K562 (cell line): ENCODE results near the gene SLC39A11. TPM values are rescaled to one million over a fixed set of nuclear protein-coding genes. Genes with fewer than 3 reads are reported as not detected.

ENCODE experiments used
- ATF7 ChIP-seq: fragments of 450-650 bp; IDR thresholded peaks from 2 replicates; pipeline ENCODE4 v1.7.1; 2014; ENCODE audit warnings: mild to moderate bottlenecking, moderate library complexity
- BACH1 ChIP-seq: fragments of 200-800 bp; sonication (Bioruptor generic); IDR thresholded peaks from 2 replicates; pipeline ENCODE4 v1.6.1; 2016; ENCODE audit warnings: missing genetic modification characterization, missing compliant biosample characterization
- DIDO1 ChIP-seq: fragments of 450-650 bp; IDR thresholded peaks from 2 replicates; pipeline ENCODE4 v1.6.1; 2016; ENCODE audit warnings: low read depth, missing biosample characterization, missing genetic modification characterization
- GABPA ChIP-seq: fragments of 200-800 bp; sonication (Bioruptor generic); conservative IDR thresholded peaks from 2 replicates; pipeline ENCODE4 v1.6.1; 2016; ENCODE audit warnings: low read depth, missing genetic modification characterization, missing compliant biosample characterization
- RBM22 ChIP-seq: fragments of 200-400 bp; formaldehyde crosslinking; IDR thresholded peaks from 2 replicates; pipeline ENCODE4 v1.6.1; 2018; ENCODE audit warnings: low read length, low read depth; ENCODE audit not compliant: poor library complexity, severe bottlenecking
- SNRNP70 ChIP-seq: fragments of 200-400 bp; formaldehyde crosslinking; optimal IDR thresholded peaks from 2 replicates; pipeline ENCODE3; 2017; ENCODE audit warnings: low read depth, low read length
- SRSF1 ChIP-seq: fragments of 200-400 bp; formaldehyde crosslinking; IDR thresholded peaks from 2 replicates; pipeline ENCODE4 v1.6.1; 2017; ENCODE audit warnings: mild to moderate bottlenecking, low read depth, low read length, moderate library complexity
- ZBTB7A ChIP-seq: IDR thresholded peaks from 2 replicates; pipeline ENCODE4 v1.6.1; 2011; ENCODE audit warnings: low read depth, mild to moderate bottlenecking, low read length, moderate library complexity, borderline replicate concordance; ENCODE audit not compliant: control insufficient read depth
- ZNF133 ChIP-seq: fragments of 250-450 bp; sonication (Bioruptor Pico); IDR thresholded peaks from 2 replicates; pipeline ENCODE4 v1.4.0; 2020; ENCODE audit warnings: mild to moderate bottlenecking
- ZNF263 ChIP-seq: sonication (generic); formaldehyde crosslinking; IDR thresholded peaks from 2 replicates; pipeline ENCODE4 v1.8.0; 2022; ENCODE audit warnings: mild to moderate bottlenecking, missing genetic modification reagents, borderline replicate concordance
- polyA plus RNA-seq, 8 experiments: library from polyadenylated mRNA; depleted of rRNA in 4 of 8; stranded (reverse) in 5 of 8; unstranded in 3 of 8; fragments of >200 nt; fragmentation: Nextera tagmentation in 2 of 8; fragmentation: Illumina TruSeq in 1 of 8; extraction: Ambion mirVana in 2 of 8; extraction: Trizol in 1 of 8; gene quantifications; 2 replicates each; pipeline versions ENCODE4 v1.2.1 to v1.2.3, GENCODE V29; 2011 to 2014; ENCODE audit warnings: inconsistent platforms in 1 of 8, missing spikeins in 1 of 8
- total RNA-seq, 7 experiments: library from RNA; depleted of rRNA in 6 of 7; stranded (reverse); fragments of >200 nt in 6 of 7; fragmentation: Illumina TruSeq in 2 of 7; extraction: Trizol in 2 of 7; gene quantifications; 2 replicates each; pipeline versions ENCODE4 v1.2.1 to v1.2.3, GENCODE V29; 2011 to 2021; ENCODE audit warnings: low replicate concordance in 1 of 7

Gene SLC39A11
- total and polyA plus RNA-seq, 9 of the 15 experiments (the other 6 are each of a cell fraction or from before 2014, with no cell fraction given) = 10.5 to 26.4 (median 13.4) TPM

- no peak for TF ChIP-seq GABPA (tag)
- no peak for TF ChIP-seq ZNF133 (CRISPR knock-in tag)
- no peak for TF ChIP-seq BACH1 (tag)
- TF ChIP-seq SNRNP70 = no peak
- no peak for TF ChIP-seq ZNF263 (CRISPR knock-in tag)
- TF ChIP-seq RBM22 = no peak
- no peak for TF ChIP-seq SRSF1
- TF ChIP-seq ATF7 = no peak
- no peak for TF ChIP-seq ZBTB7A
- TF ChIP-seq DIDO1 = no peak
Observed at GRCh38 chr17:72603420-72604242, 488.9 kb downstream of the SLC39A11 start (continued).
